Measurements from ENCODE around the gene OR6B1.

OR6B1 gene

GRCh38 chr7:144004703-144005102 lies 4.6 kb downstream of the OR6B1 start:
- H3K9ac ChIP-seq (ENCODE audit: low read length): no peak overlapping the region
- no peaks in the 10 kb centered on the region for H3K36me3 ChIP-seq (replicated peaks; ENCODE audit: insufficient read depth, low read length)
- no peaks in the 10 kb centered on the region for H3K4me1 ChIP-seq (ENCODE audit: low read length)
- no peaks in the 10 kb centered on the region for H3K27me3 ChIP-seq (replicated peaks; ENCODE audit: insufficient read depth, low read length)
- no peaks in the 10 kb centered on the region for H3K9me3 ChIP-seq (replicated peaks; ENCODE audit: insufficient read depth, low read length)
- TF ChIP-seq CTCF (IDR thresholded peaks at IDR 0.05; ENCODE audit: low read length) (no peak), EZH2 (optimal IDR thresholded peaks at IDR 0.05; ENCODE audit: low read depth, low read length) (no peak), EZH2phosphoT487 (IDR thresholded peaks at IDR 0.05; ENCODE audit: low read length) (no peak)
- no peak for DNase-seq
- H3K4me3 ChIP-seq (ENCODE audit: low read length): no peak overlapping the region
- no peaks in the 10 kb centered on the region for H3K9me2 ChIP-seq (replicated peaks; ENCODE audit: insufficient read depth, low read length)
- H3K27ac ChIP-seq (ENCODE audit: low read length): no peak overlapping the region
- H2AFZ ChIP-seq (ENCODE audit: low read length): no peak overlapping the region
- no peaks in the 10 kb centered on the region for H3K79me2 ChIP-seq (ENCODE audit: low read length)
- H3F3A ChIP-seq (ENCODE audit: insufficient read depth, low read length): no peaks in the 10 kb centered on the region
- H4K20me1 ChIP-seq (ENCODE audit: insufficient read depth, low read length): no peaks in the 10 kb centered on the region
- H3K4me2 ChIP-seq (ENCODE audit: low read depth, low read length): no peak overlapping the region

GRCh38 chr7:144006029-144006691 lies 6.0 kb downstream of the OR6B1 start:
- Histone ChIP-seq H3K9ac (ENCODE audit: low read length) (no peak overlapping the region), H3K9me2 (replicated peaks; ENCODE audit: insufficient read depth, low read length) (no peaks in the 10 kb centered on the region), H3K36me3 (replicated peaks; ENCODE audit: insufficient read depth, low read length) (no peaks in the 10 kb centered on the region), H2AFZ (ENCODE audit: low read length) (no peak overlapping the region), H3K27ac (ENCODE audit: low read length) (no peak overlapping the region), H3K4me1 (ENCODE audit: low read length) (no peaks in the 10 kb centered on the region), H4K20me1 (ENCODE audit: insufficient read depth, low read length) (no peaks in the 10 kb centered on the region), H3K4me2 (ENCODE audit: low read depth, low read length) (no peak overlapping the region), H3K27me3 (replicated peaks; ENCODE audit: insufficient read depth, low read length) (no peaks in the 10 kb centered on the region), H3K79me2 (ENCODE audit: low read length) (no peaks in the 10 kb centered on the region), H3K9me3 (replicated peaks; ENCODE audit: insufficient read depth, low read length) (no peaks in the 10 kb centered on the region), H3F3A (ENCODE audit: insufficient read depth, low read length) (no peaks in the 10 kb centered on the region), H3K4me3 (ENCODE audit: low read length) (no peak overlapping the region)
- no peak for DNase-seq
- no peak for TF ChIP-seq CTCF (IDR thresholded peaks at IDR 0.05; ENCODE audit: low read length)

- no peak for DNase-seq
- no peaks in the 10 kb centered on the region for H3K9me2 ChIP-seq (replicated peaks; ENCODE audit: insufficient read depth, low read length)
- no peaks in the 10 kb centered on the region for H3F3A ChIP-seq (ENCODE audit: insufficient read depth, low read length)
- H2AFZ ChIP-seq (ENCODE audit: low read length): no peak overlapping the region
- no peaks in the 10 kb centered on the region for H3K27me3 ChIP-seq (replicated peaks; ENCODE audit: insufficient read depth, low read length)
- no peak for TF ChIP-seq EZH2phosphoT487 (IDR thresholded peaks at IDR 0.05; ENCODE audit: low read length)
- TF ChIP-seq CTCF (IDR thresholded peaks at IDR 0.05; ENCODE audit: low read length): no peak
- TF ChIP-seq EZH2 (optimal IDR thresholded peaks at IDR 0.05; ENCODE audit: low read depth, low read length): no peak
- H3K4me3 ChIP-seq (ENCODE audit: low read length): no peak overlapping the region
- no peak overlapping the region for H3K27ac ChIP-seq (ENCODE audit: low read length)
- H3K9ac ChIP-seq (ENCODE audit: low read length): no peak overlapping the region
- no peaks in the 10 kb centered on the region for H4K20me1 ChIP-seq (ENCODE audit: insufficient read depth, low read length)
- H3K9me3 ChIP-seq (replicated peaks; ENCODE audit: insufficient read depth, low read length): no peaks in the 10 kb centered on the region
- no peaks in the 10 kb centered on the region for H3K36me3 ChIP-seq (replicated peaks; ENCODE audit: insufficient read depth, low read length)
- no peaks in the 10 kb centered on the region for H3K4me1 ChIP-seq (ENCODE audit: low read length)
- no peak overlapping the region for H3K4me2 ChIP-seq (ENCODE audit: low read depth, low read length)
- H3K79me2 ChIP-seq (ENCODE audit: low read length): no peaks in the 10 kb centered on the region
These were observed 6.5 kb downstream of the OR6B1 start for GRCh38 chr7:144006692-144007042.

All from MM.1S (cell line).